Measurements from ENCODE around the gene RRM1. TPM values are rescaled to one million over a fixed set of nuclear protein-coding genes. Genes with fewer than 3 reads are reported as not detected.

The RRM1 gene
- total and polyA plus RNA-seq, 9 of the 15 experiments (the other 6 are each of a cell fraction or from before 2014, with no cell fraction given) = 113 to 270 (median 163) TPM

DNA sequence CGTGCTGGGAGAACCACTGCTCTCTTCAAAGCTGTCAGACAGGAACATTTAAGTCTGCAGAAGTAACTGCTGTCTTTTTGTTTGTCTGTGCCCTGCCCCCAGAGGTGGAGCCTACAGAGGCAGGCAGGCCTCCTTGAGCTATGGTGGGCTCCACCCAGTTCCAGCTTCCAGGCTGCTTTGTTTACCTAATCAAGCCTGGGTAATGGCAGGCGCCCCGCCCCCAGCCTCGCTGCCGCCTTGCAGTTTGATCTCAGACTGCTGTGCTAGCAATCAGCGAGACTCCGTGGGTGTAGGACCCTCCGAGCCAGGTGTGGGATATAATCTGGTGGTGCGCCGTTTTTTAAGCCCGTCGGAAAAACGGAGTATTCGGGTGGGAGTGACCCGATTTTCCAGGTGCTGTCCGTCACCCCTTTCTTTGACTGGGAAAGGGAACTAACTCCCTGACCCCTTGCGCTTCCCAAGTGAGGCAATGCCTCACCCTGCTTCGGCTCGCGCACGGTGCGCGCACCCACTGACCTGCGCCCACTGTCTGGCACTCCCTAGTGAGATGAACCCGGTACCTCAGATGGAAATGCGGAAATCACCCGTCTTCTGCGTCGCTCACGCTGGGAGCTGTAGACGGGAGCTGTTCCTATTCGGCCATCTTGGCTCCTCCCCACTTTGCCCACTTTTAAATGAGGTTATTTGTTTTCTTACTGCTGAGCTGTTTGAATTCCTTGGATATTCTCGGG lies 81.2 kb downstream of the RRM1 start (continued):
- TF ChIP-seq, protein P1, sequence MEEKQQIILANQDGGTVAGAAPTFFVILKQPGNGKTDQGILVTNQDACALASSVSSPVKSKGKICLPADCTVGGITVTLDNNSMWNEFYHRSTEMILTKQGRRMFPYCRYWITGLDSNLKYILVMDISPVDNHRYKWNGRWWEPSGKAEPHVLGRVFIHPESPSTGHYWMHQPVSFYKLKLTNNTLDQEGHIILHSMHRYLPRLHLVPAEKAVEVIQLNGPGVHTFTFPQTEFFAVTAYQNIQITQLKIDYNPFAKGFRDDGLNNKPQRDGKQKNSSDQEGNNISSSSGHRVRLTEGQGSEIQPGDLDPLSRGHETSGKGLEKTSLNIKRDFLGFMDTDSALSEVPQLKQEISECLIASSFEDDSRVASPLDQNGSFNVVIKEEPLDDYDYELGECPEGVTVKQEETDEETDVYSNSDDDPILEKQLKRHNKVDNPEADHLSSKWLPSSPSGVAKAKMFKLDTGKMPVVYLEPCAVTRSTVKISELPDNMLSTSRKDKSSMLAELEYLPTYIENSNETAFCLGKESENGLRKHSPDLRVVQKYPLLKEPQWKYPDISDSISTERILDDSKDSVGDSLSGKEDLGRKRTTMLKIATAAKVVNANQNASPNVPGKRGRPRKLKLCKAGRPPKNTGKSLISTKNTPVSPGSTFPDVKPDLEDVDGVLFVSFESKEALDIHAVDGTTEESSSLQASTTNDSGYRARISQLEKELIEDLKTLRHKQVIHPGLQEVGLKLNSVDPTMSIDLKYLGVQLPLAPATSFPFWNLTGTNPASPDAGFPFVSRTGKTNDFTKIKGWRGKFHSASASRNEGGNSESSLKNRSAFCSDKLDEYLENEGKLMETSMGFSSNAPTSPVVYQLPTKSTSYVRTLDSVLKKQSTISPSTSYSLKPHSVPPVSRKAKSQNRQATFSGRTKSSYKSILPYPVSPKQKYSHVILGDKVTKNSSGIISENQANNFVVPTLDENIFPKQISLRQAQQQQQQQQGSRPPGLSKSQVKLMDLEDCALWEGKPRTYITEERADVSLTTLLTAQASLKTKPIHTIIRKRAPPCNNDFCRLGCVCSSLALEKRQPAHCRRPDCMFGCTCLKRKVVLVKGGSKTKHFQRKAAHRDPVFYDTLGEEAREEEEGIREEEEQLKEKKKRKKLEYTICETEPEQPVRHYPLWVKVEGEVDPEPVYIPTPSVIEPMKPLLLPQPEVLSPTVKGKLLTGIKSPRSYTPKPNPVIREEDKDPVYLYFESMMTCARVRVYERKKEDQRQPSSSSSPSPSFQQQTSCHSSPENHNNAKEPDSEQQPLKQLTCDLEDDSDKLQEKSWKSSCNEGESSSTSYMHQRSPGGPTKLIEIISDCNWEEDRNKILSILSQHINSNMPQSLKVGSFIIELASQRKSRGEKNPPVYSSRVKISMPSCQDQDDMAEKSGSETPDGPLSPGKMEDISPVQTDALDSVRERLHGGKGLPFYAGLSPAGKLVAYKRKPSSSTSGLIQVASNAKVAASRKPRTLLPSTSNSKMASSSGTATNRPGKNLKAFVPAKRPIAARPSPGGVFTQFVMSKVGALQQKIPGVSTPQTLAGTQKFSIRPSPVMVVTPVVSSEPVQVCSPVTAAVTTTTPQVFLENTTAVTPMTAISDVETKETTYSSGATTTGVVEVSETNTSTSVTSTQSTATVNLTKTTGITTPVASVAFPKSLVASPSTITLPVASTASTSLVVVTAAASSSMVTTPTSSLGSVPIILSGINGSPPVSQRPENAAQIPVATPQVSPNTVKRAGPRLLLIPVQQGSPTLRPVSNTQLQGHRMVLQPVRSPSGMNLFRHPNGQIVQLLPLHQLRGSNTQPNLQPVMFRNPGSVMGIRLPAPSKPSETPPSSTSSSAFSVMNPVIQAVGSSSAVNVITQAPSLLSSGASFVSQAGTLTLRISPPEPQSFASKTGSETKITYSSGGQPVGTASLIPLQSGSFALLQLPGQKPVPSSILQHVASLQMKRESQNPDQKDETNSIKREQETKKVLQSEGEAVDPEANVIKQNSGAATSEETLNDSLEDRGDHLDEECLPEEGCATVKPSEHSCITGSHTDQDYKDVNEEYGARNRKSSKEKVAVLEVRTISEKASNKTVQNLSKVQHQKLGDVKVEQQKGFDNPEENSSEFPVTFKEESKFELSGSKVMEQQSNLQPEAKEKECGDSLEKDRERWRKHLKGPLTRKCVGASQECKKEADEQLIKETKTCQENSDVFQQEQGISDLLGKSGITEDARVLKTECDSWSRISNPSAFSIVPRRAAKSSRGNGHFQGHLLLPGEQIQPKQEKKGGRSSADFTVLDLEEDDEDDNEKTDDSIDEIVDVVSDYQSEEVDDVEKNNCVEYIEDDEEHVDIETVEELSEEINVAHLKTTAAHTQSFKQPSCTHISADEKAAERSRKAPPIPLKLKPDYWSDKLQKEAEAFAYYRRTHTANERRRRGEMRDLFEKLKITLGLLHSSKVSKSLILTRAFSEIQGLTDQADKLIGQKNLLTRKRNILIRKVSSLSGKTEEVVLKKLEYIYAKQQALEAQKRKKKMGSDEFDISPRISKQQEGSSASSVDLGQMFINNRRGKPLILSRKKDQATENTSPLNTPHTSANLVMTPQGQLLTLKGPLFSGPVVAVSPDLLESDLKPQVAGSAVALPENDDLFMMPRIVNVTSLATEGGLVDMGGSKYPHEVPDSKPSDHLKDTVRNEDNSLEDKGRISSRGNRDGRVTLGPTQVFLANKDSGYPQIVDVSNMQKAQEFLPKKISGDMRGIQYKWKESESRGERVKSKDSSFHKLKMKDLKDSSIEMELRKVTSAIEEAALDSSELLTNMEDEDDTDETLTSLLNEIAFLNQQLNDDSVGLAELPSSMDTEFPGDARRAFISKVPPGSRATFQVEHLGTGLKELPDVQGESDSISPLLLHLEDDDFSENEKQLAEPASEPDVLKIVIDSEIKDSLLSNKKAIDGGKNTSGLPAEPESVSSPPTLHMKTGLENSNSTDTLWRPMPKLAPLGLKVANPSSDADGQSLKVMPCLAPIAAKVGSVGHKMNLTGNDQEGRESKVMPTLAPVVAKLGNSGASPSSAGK (IDR thresholded peaks at IDR 0.05) = peak; percentile 34; the same call in 1 of the 2 replicates
- TF ChIP-seq TARDBP (IDR thresholded peaks at IDR 0.05) (0 out of 2 replicates have a peak, but pooled peaks have one; percentile 30), NRF1 (conservative IDR thresholded peaks at IDR 0.05 in 1 of 2, IDR thresholded peaks at IDR 0.05 in 1 of 2) (peak; percentile 67 to 72), EGR1 (conservative IDR thresholded peaks at IDR 0.05) (0 out of 2 replicates have a peak, but pooled peaks have one; percentile 18), HDAC1 (IDR thresholded peaks at IDR 0.05) (0 out of 4 replicates have a peak, but pooled peaks of 1 of the 2 experiments have one; percentile 38), SOX6 (IDR thresholded peaks at IDR 0.05) (peak; percentile 8; the same call in 1 of the 2 replicates), FOXK2 (conservative IDR thresholded peaks at IDR 0.05 in 1 of 2, IDR thresholded peaks at IDR 0.05 in 1 of 2; ENCODE audit: low read depth in 2 of 2) (peak; percentile 67 to 72; a peak in 2 of 4 replicates), TAF9B (IDR thresholded peaks at IDR 0.05; ENCODE audit: partially characterized antibody) (peak; percentile 48), POLR2A (conservative IDR thresholded peaks at IDR 0.05) (peak; percentile 58), ZFX (CRISPR knock-in tag; IDR thresholded peaks at IDR 0.05) (peak; percentile 32; the same call in 1 of the 2 replicates)
